ENCODE data around the gene KCNQ5. TPM values are rescaled to one million over a fixed set of nuclear protein-coding genes. Genes with fewer than 3 reads are reported as not detected.
A peak's percentile ranks its signal among the peaks of the same experiment; 100 is the strongest.
"Not testable (repeated sequence)": the region's sequence is repeated elsewhere in the genome, so short reads cannot be mapped to it uniquely, and the experiment has no call there.

The KCNQ5 gene
- 4.4 and 5.1 TPM in 2 replicates for total RNA-seq (2014; rRNA removed; shearing (Covaris generic))

GRCh38 chr6:72621291-72622093, at the start of gene KCNQ5:
TSS of gene KCNQ5 (plus strand) at chr6:72622064.
- DNase-seq (ENCODE audit: low read depth), result peak; percentile 63

- DNase-seq (ENCODE audit: low read depth), result no peak
Measured at GRCh38 chr6:72579865-72580264, 42.0 kb upstream of the KCNQ5 start.

GRCh38 chr6:72580281-72580940, 41.5 kb upstream of the KCNQ5 start:
- peak; percentile 76 for DNase-seq (ENCODE audit: low read depth)

GRCh38 chr6:72580950-72581349, 40.9 kb upstream of the KCNQ5 start:
- not testable (repeated sequence) for DNase-seq (ENCODE audit: low read depth)

GRCh38 chr6:72588155-72588554, 33.7 kb upstream of the KCNQ5 start:
- DNase-seq (ENCODE audit: low read depth), result no peak

- no peak for DNase-seq (ENCODE audit: low read depth)
Measured at GRCh38 chr6:72589096-72589495, 32.8 kb upstream of the KCNQ5 start.

- no peak for DNase-seq (ENCODE audit: low read depth)
Measured at GRCh38 chr6:72595812-72596211, 26.1 kb upstream of the KCNQ5 start.

- DNase-seq (ENCODE audit: low read depth), result peak; percentile 30
Measured at GRCh38 chr6:72616406-72617015, 5.4 kb upstream of the KCNQ5 start.

- peak; percentile 25 for DNase-seq (ENCODE audit: low read depth)
Measured at GRCh38 chr6:72617721-72618120, 4.1 kb upstream of the KCNQ5 start.

- DNase-seq (ENCODE audit: low read depth), result peak; percentile 40
Measured at GRCh38 chr6:72619883-72620696, 1.8 kb upstream of the KCNQ5 start.

GRCh38 chr6:72620871-72621290, 983 bp upstream of the KCNQ5 start:
- no peak for DNase-seq (ENCODE audit: low read depth)

- DNase-seq (ENCODE audit: low read depth), result peak; percentile 80
Measured at GRCh38 chr6:72622094-72622940, 453 bp downstream of the KCNQ5 start.

GRCh38 chr6:72623808-72624207, 1.9 kb downstream of the KCNQ5 start:
- no peak for DNase-seq (ENCODE audit: low read depth)

GRCh38 chr6:72624557-72625160, 2.8 kb downstream of the KCNQ5 start:
- peak; percentile 30 for DNase-seq (ENCODE audit: low read depth)

- no peak for DNase-seq (ENCODE audit: low read depth)
Measured at GRCh38 chr6:72626126-72626525, 4.3 kb downstream of the KCNQ5 start.

- no peak for DNase-seq (ENCODE audit: low read depth)
Measured at GRCh38 chr6:72627539-72627938, 5.7 kb downstream of the KCNQ5 start.

- no peak for DNase-seq (ENCODE audit: low read depth)
Measured at GRCh38 chr6:72631480-72631879, 9.6 kb downstream of the KCNQ5 start.

GRCh38 chr6:72635636-72636035, 13.8 kb downstream of the KCNQ5 start:
- no peak for DNase-seq (ENCODE audit: low read depth)

- no peak for DNase-seq (ENCODE audit: low read depth)
Measured at GRCh38 chr6:72636215-72636614, 14.4 kb downstream of the KCNQ5 start.

- no peak for DNase-seq (ENCODE audit: low read depth)
Measured at GRCh38 chr6:72636786-72637185, 14.9 kb downstream of the KCNQ5 start.

All from Daoy (cell line).